ENCODE data around the gene USP31. TPM values are rescaled to one million over a fixed set of nuclear protein-coding genes. Genes with fewer than 3 reads are reported as not detected.

Gene USP31
- total and polyA plus RNA-seq, 2 of the 8 experiments (the other 6 are each of a cell fraction or from before 2014, with no cell fraction given): 6.7 to 19.0 TPM

DNA sequence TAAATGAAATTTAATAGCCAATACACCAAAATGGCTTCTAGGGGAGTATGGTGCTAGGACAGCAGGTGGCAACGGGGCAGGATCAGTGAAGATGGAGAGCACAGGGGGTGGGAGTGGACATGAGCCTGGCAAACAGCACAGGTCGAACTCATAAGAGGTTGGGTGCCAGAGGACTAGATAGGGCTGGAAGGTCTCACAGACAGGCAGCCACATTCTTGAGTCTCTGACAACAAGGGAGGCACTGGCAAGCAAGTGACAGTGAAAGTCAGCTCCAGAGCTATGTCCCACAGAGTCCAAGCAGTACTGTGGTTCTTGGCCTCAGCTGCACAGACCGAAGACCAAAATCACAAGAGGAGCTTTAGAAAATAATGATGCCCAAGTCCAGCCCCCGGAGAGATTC, 61.2 kb downstream of the USP31 start:
- ChIA-PET CTCF (ENCODE audit: partially characterized antibody) (interaction anchor here (0.6 to 1.0 kb wide), 2 partner anchors 280 to 347 kb away, joined by 3 to 4 read pairs; no protein-coding TSS in a partner anchor), POLR2A (ENCODE audit: partially characterized antibody) (no interaction called here)
- Histone ChIP-seq H3K4me3 (ENCODE audit: extremely low read depth in 1 of 4, insufficient read depth in 2 of 4, low read depth in 3 of 4, low read length in 4 of 4) (no peak overlapping the region), H2BK5ac (ENCODE audit: low read depth, low read length) (no peak overlapping the region), H4K20me1 (replicated peaks in 1 of 2; ENCODE audit: control insufficient read depth in 1 of 2, insufficient read depth in 2 of 2, low read length in 2 of 2) (no peaks in the 10 kb centered on the region), H3K9ac (replicated peaks in 1 of 4; ENCODE audit: extremely low read depth in 1 of 4, low read depth in 3 of 4, low read length in 3 of 4) (no peak overlapping the region), H3K4me2 (ENCODE audit: insufficient read depth in 1 of 2, low read depth in 2 of 2, low read length in 2 of 2) (no peak overlapping the region), H4K8ac (ENCODE audit: extremely low read depth, insufficient read depth, low read length) (no peak overlapping the region), H3K36me3 (ENCODE audit: control insufficient read depth in 2 of 4, insufficient read depth in 4 of 4, low read length in 3 of 4) (peaks cover 0 to 10% (median 4%) of the 10 kb centered on the region in 4 experiments; a peak in 4 of 8 replicates), H3K23me2 (ENCODE audit: low read depth, low read length) (no peaks in the 10 kb centered on the region), H2BK12ac (ENCODE audit: low read depth, low read length) (no peak overlapping the region), H3K18ac (ENCODE audit: extremely low read depth, low read length) (no peak overlapping the region), H3K56ac (replicated peaks; ENCODE audit: insufficient read length, low read depth, low read length) (no peak overlapping the region), H2BK15ac (ENCODE audit: low read length) (no peak overlapping the region), H3K23ac (ENCODE audit: insufficient read length) (no peak overlapping the region), H3K79me2 (ENCODE audit: control insufficient read depth in 1 of 2, insufficient read depth in 2 of 2, low read length in 2 of 2) (peaks cover 0 to 3% of the 10 kb centered on the region in 2 experiments; a peak in 1 of 4 replicates), H3K79me1 (ENCODE audit: low read depth, low read length) (no peaks in the 10 kb centered on the region; the same call in 1 of the 2 replicates), H3K9me3 (ENCODE audit: insufficient read depth in 2 of 2, low read depth in 1 of 2, low read length in 1 of 2) (no peaks in the 10 kb centered on the region), H3K14ac (ENCODE audit: insufficient read length) (no peak overlapping the region), H2BK20ac (ENCODE audit: low read length) (no peak overlapping the region), H3K27ac (ENCODE audit: low read depth, low read length) (no peak overlapping the region), H4K5ac (ENCODE audit: insufficient read length, low read depth, low read length) (no peak overlapping the region), H2BK120ac (replicated peaks; ENCODE audit: low read depth, low read length) (no peak overlapping the region), H4K91ac (replicated peaks; ENCODE audit: insufficient read length, low read length) (no peak overlapping the region), H2AK5ac (ENCODE audit: low read depth, low read length) (no peak overlapping the region), H2AFZ (ENCODE audit: low read length) (no peak overlapping the region), H3K27me3 (replicated peaks in 1 of 4; ENCODE audit: control insufficient read depth in 3 of 4, extremely low read depth in 1 of 4, insufficient read depth in 3 of 4, low read length in 3 of 4) (no peaks in the 10 kb centered on the region), H3K4ac (replicated peaks; ENCODE audit: insufficient read length, low read depth, low read length) (no peak overlapping the region), H3K4me1 (replicated peaks in 1 of 4; ENCODE audit: control insufficient read depth in 3 of 4, insufficient read depth in 4 of 4, low read length in 3 of 4) (peaks cover 0 to 5% (median 0%) of the 10 kb centered on the region in 4 experiments; a peak in 2 of 7 replicates)
- FAIRE-seq (no peak), DNase-seq (ENCODE audit: low read depth in 1 of 2, low spot score in 2 of 2) (no peak)
- WGBS, 2 experiments (ENCODE audit: extremely low coverage in 1 of 2, insufficient coverage in 1 of 2, insufficient read length in 1 of 2, insufficient replicate concordance in 2 of 2, low coverage in 1 of 2, low lambda C conversion rate in 2 of 2, missing lambda C conversion rate in 1 of 2): 79% methylated on average over 4 of the region's 4 CpGs; no CpG with 5 or more reads in 1 of the 2 experiments
- TF ChIP-seq CREB1 (IDR thresholded peaks at IDR 0.05) (no peak), TEAD4 (IDR thresholded peaks at IDR 0.05; ENCODE audit: low read depth, low read length) (no peak), NRF1 (IDR thresholded peaks at IDR 0.05; ENCODE audit: low read depth, low read length) (no peak), ZNF274 (IDR thresholded peaks at IDR 0.05; ENCODE audit: borderline replicate concordance, extremely low read depth, low read length) (no peak), BRCA1 (IDR thresholded peaks at IDR 0.05; ENCODE audit: low read depth, low read length) (no peak), JUND (IDR thresholded peaks at IDR 0.05; ENCODE audit: low read length) (no peak), GABPA (IDR thresholded peaks at IDR 0.05; ENCODE audit: borderline replicate concordance, insufficient read depth, low read length) (no peak)
- TF ChIP-seq, protein P1, sequence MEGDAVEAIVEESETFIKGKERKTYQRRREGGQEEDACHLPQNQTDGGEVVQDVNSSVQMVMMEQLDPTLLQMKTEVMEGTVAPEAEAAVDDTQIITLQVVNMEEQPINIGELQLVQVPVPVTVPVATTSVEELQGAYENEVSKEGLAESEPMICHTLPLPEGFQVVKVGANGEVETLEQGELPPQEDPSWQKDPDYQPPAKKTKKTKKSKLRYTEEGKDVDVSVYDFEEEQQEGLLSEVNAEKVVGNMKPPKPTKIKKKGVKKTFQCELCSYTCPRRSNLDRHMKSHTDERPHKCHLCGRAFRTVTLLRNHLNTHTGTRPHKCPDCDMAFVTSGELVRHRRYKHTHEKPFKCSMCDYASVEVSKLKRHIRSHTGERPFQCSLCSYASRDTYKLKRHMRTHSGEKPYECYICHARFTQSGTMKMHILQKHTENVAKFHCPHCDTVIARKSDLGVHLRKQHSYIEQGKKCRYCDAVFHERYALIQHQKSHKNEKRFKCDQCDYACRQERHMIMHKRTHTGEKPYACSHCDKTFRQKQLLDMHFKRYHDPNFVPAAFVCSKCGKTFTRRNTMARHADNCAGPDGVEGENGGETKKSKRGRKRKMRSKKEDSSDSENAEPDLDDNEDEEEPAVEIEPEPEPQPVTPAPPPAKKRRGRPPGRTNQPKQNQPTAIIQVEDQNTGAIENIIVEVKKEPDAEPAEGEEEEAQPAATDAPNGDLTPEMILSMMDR (IDR thresholded peaks at IDR 0.05; ENCODE audit: control extremely low read depth in 1 of 3, insufficient read depth in 1 of 3, low read depth in 1 of 3, low read length in 3 of 3): no peak
